WI38 (cell line): ENCODE measurements around the gene C20orf141.

Experiments
- H3K4me3 ChIP-seq: 2 replicates; pipeline ENCODE4 v1.5.1; 2011; ENCODE audit warnings: low read depth, mild to moderate bottlenecking, control low read depth, low read length
- TF ChIP-seq, protein P1 (sequence below): IDR thresholded peaks from 2 replicates; pipeline ENCODE4 v1.5.1; 2012; ENCODE audit warnings: low read depth, mild to moderate bottlenecking, control low read depth, low read length

C20orf141 gene

DNA sequence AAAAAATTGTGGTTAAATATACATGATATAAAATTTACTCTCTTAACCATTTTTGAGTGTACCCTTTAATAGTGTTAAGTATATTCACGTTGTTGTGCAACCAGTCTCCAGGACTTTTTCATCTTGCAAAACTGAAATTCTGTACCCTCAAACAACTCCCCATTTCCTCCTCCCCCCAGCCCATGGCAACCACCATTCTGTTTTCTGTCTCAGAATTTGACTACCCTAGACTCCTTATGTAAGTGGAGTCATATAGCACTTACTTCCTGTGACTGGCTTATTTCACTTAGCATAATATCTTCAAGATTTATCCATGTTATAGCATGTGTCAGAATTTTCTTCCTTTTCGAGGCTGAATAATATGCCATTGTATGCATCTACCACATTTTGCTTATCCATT, 30.8 kb downstream of the C20orf141 start:
- TF ChIP-seq, protein P1, sequence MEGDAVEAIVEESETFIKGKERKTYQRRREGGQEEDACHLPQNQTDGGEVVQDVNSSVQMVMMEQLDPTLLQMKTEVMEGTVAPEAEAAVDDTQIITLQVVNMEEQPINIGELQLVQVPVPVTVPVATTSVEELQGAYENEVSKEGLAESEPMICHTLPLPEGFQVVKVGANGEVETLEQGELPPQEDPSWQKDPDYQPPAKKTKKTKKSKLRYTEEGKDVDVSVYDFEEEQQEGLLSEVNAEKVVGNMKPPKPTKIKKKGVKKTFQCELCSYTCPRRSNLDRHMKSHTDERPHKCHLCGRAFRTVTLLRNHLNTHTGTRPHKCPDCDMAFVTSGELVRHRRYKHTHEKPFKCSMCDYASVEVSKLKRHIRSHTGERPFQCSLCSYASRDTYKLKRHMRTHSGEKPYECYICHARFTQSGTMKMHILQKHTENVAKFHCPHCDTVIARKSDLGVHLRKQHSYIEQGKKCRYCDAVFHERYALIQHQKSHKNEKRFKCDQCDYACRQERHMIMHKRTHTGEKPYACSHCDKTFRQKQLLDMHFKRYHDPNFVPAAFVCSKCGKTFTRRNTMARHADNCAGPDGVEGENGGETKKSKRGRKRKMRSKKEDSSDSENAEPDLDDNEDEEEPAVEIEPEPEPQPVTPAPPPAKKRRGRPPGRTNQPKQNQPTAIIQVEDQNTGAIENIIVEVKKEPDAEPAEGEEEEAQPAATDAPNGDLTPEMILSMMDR = no peak
- H3K4me3 ChIP-seq = no peak overlapping the region

DNA sequence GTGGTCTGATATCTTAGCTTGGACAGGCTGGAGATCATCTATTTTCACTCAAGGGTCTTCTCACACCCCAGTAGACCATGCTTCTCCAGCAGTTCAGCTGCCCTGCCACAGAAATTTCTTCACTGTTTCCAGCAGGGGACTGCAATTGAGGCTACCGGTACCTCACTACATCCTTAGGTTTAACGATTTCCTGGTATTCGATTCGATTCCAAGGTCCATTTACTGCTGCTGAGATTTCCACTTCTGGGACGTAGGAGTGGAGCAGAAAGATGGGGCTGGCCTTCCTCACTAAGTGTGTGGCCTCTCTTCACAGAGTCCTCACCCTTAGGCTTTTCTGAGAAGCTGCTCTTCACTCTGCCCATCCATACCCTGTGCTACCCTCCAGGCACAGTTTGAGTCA, 31.9 kb downstream of the C20orf141 start:
- H3K4me3 ChIP-seq = no peak overlapping the region
- TF ChIP-seq, protein P1 = no peak

DNA sequence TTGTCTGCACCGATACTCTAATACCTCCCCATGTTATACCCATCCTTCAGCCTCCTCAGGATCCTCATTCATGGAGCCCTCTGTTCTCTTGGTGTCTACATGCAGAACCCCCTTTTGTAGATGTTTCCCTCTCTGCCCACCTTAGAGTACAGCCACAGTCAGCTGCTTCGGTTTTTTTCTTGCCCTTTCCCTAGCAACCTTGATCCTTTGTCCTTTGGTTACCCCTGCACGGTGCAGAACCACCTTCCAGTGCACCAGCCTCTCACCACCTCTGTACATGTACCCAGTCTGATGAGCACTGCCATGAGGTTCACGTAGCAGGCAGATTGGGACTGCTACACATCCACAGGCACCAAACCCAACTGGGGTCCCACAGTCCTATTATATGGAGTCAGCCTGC, 33.0 kb downstream of the C20orf141 start:
- no peak overlapping the region for H3K4me3 ChIP-seq
- TF ChIP-seq, protein P1 = no peak

DNA sequence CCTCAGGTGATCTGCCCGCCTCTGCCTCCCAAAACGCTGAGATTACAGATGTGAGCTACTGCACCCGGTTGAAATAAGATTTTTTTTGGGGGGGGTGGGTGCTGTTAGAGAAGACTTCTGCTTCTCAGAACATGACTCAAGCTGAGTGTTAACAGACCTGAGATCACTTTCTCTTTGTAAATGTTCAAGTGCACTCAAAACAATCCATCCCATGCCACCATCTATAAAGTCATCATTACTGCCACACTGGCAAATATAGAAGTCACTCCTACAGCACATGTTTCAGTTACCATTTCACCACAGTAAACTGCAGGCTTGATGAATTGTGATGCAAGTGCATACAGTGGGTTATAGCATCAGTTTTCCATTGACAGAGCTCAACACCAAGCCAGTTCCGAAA, 34.7 kb downstream of the C20orf141 start:
- TF ChIP-seq, protein P1 = no peak
- H3K4me3 ChIP-seq = no peak overlapping the region

DNA sequence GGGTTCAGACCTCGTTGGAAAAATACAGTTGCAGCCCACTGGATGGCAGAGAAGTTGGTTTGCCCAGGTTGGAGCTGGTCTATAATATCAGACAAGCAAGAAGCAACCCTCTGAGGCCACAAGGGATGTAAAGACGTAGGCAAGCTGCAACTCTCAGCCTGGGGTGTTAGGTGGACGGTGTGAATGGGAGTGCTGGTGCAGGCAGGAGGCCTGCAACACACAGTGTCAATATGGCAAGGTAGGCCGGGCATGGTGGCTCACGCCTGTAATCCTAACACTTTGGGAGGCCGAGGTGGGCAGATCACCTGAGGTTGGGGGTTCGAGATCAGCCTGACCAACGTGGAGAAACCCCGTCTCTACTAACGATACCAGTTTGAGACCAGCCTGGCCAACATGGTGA, 36.3 kb downstream of the C20orf141 start:
- TF ChIP-seq, protein P1 = no peak
- H3K4me3 ChIP-seq = no peak overlapping the region

DNA sequence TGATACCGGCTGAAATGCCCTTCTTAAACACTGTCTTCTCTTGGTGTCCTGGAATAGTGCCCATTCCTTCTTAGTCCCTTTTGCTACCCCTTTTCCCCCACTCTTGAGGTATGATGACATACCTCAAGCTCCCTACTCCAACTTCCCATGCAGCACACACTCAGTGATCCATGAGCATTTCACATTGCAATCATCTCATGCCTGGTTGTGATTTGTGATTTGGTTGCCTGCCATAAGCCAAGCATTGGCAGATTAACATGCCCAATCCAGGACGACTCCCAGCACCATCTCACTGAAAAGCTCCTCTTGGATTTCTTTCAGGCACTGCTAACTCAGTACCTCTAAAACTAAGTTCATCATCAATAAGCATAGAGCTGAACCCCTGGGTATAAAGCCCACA, 43.8 kb downstream of the C20orf141 start:
- TF ChIP-seq, protein P1 = no peak
- no peak overlapping the region for H3K4me3 ChIP-seq

DNA sequence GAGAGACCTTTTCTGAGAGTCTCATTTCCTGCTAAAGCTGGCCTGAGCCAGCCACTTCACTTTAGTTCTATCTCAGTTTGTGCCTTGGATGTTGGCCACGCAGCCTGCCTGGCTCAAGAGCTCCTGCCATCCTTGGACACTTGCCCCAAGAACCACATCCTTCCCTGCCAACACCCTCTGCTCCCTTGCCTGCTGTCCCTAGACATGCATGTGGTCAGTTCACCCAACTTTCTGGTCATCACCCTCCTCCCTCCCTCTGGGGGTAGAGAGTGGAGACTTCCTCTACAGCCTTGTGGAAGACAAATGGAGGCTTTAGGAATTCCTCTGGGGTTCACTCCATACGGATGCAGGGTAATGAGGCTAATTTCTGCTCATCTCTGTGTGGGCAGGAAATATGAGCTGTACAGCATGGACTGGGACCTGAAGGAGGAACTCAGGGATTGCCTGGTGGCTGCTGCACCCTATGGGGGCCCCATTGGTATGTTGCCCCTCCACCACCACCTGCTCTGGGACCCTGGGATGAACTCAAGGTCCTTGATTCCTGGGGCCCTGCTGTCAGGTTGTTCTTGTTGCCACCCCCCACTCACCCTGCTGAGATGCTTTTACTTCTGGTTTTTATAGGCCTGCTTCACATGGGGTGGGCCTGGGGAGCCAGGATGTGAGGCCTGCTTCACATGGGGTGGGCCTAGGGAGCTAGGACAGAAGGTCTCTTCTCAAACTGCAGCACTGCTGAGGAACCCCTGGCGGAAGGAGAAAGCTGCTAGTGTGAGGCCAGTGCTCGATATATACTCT, 44.7 kb downstream of the C20orf141 start:
- no peak overlapping the region for H3K4me3 ChIP-seq
- TF ChIP-seq, protein P1 = no peak
